Measurements from ENCODE around the gene FMN2.
A peak's percentile ranks its signal among the peaks of the same experiment; 100 is the strongest.

The FMN2 gene

GRCh38 chr1:240171907-240172306 is 80.2 kb downstream of the FMN2 start:
- H3K4me2 ChIP-seq (ENCODE audit: low read length) = no peak overlapping the region
- no peak overlapping the region for H3K14ac ChIP-seq (ENCODE audit: low read length)
- no peak overlapping the region for H3K9ac ChIP-seq (ENCODE audit: low read length)
- WGBS (ENCODE audit: extremely low coverage, insufficient coverage, insufficient read length) = no CpG with 5 or more reads among the region's 2 CpGs
- no peaks in the 10 kb centered on the region for H3K79me1 ChIP-seq (ENCODE audit: low read length)
- no peaks in the 10 kb centered on the region for H3K9me3 ChIP-seq (ENCODE audit: insufficient read depth, low read depth, low read length)
- no peak overlapping the region for H2AK5ac ChIP-seq (ENCODE audit: low read length)
- no peak overlapping the region for H2BK5ac ChIP-seq (ENCODE audit: low read depth, low read length, poor library complexity)
- H3K18ac ChIP-seq (ENCODE audit: low read length) = no peak overlapping the region
- no peak overlapping the region for H4K8ac ChIP-seq (ENCODE audit: low read depth, low read length)
- H2BK120ac ChIP-seq (ENCODE audit: insufficient read depth, low read length, poor library complexity) = no peak overlapping the region
- DNase-seq = no peak
- no peak overlapping the region for H2AFZ ChIP-seq (ENCODE audit: insufficient read depth, low read length, poor library complexity)
- no peak overlapping the region for H4K91ac ChIP-seq (ENCODE audit: low read depth, low read length)
- no peak overlapping the region for H2BK12ac ChIP-seq (ENCODE audit: low read length)
- no peak overlapping the region for H3K4me3 ChIP-seq (ENCODE audit: low read depth, low read length)
- no peak overlapping the region for H4K12ac ChIP-seq (ENCODE audit: low read depth, low read length)
- no peaks in the 10 kb centered on the region for H3K27me3 ChIP-seq (ENCODE audit: insufficient read depth, low read length)
- H3K4me1 ChIP-seq (ENCODE audit: control insufficient read depth in 1 of 2, insufficient read depth in 2 of 2, low read length in 2 of 2) = no peaks in the 10 kb centered on the region
- no peak overlapping the region for H3K4ac ChIP-seq (ENCODE audit: low read depth, low read length)
- H3K27ac ChIP-seq (ENCODE audit: low read depth, low read length) = no peak overlapping the region
- no peaks in the 10 kb centered on the region for H3K36me3 ChIP-seq (ENCODE audit: control insufficient read depth in 1 of 2, insufficient read depth in 2 of 2, low read length in 2 of 2)
- H3K79me2 ChIP-seq (ENCODE audit: control insufficient read depth, insufficient read depth, low read length, poor library complexity) = no peaks in the 10 kb centered on the region
- H3K23ac ChIP-seq (ENCODE audit: low read length) = no peak overlapping the region

GRCh38 chr1:240173836-240174235 is 82.2 kb downstream of the FMN2 start:
- Histone ChIP-seq H3K36me3 (ENCODE audit: control insufficient read depth in 1 of 2, insufficient read depth in 2 of 2, low read length in 2 of 2) (no peaks in the 10 kb centered on the region), H2BK5ac (ENCODE audit: low read depth, low read length, poor library complexity) (no peak overlapping the region), H3K27ac (ENCODE audit: low read depth, low read length) (no peak overlapping the region), H2AFZ (ENCODE audit: insufficient read depth, low read length, poor library complexity) (no peak overlapping the region), H3K9me3 (ENCODE audit: insufficient read depth, low read depth, low read length) (no peaks in the 10 kb centered on the region), H4K8ac (ENCODE audit: low read depth, low read length) (no peak overlapping the region), H4K91ac (ENCODE audit: low read depth, low read length) (no peak overlapping the region), H3K4ac (ENCODE audit: low read depth, low read length) (no peak overlapping the region), H3K23ac (ENCODE audit: low read length) (no peak overlapping the region), H3K79me2 (ENCODE audit: control insufficient read depth, insufficient read depth, low read length, poor library complexity) (no peaks in the 10 kb centered on the region), H2AK5ac (ENCODE audit: low read length) (no peak overlapping the region), H3K4me3 (ENCODE audit: low read depth, low read length) (no peak overlapping the region), H3K27me3 (ENCODE audit: insufficient read depth, low read length) (no peaks in the 10 kb centered on the region), H3K18ac (ENCODE audit: low read length) (no peak overlapping the region), H3K4me2 (ENCODE audit: low read length) (no peak overlapping the region), H3K9ac (ENCODE audit: low read length) (no peak overlapping the region), H3K79me1 (ENCODE audit: low read length) (no peaks in the 10 kb centered on the region), H4K12ac (ENCODE audit: low read depth, low read length) (no peak overlapping the region), H3K4me1 (ENCODE audit: control insufficient read depth in 1 of 2, insufficient read depth in 2 of 2, low read length in 2 of 2) (no peaks in the 10 kb centered on the region), H2BK12ac (ENCODE audit: low read length) (no peak overlapping the region), H2BK120ac (ENCODE audit: insufficient read depth, low read length, poor library complexity) (no peak overlapping the region), H3K14ac (ENCODE audit: low read length) (no peak overlapping the region)
- DNase-seq = no peak
- no CpG with 5 or more reads among the region's 1 CpG for WGBS (ENCODE audit: extremely low coverage, insufficient coverage, insufficient read length)

GRCh38 chr1:240174734-240175133 is 83.1 kb downstream of the FMN2 start:
- no peak overlapping the region for H3K27ac ChIP-seq (ENCODE audit: low read depth, low read length)
- H2BK5ac ChIP-seq (ENCODE audit: low read depth, low read length, poor library complexity) = no peak overlapping the region
- no peak overlapping the region for H4K8ac ChIP-seq (ENCODE audit: low read depth, low read length)
- no peak overlapping the region for H2AK5ac ChIP-seq (ENCODE audit: low read length)
- no peaks in the 10 kb centered on the region for H3K4me1 ChIP-seq (ENCODE audit: control insufficient read depth in 1 of 2, insufficient read depth in 2 of 2, low read length in 2 of 2)
- no peak overlapping the region for H3K4me3 ChIP-seq (ENCODE audit: low read depth, low read length)
- H3K36me3 ChIP-seq (ENCODE audit: control insufficient read depth in 1 of 2, insufficient read depth in 2 of 2, low read length in 2 of 2) = no peaks in the 10 kb centered on the region
- DNase-seq = peak in 1 of 2 donors; percentile 24
- WGBS (ENCODE audit: extremely low coverage, insufficient coverage, insufficient read length) = no CpG with 5 or more reads among the region's 4 CpGs
- no peak overlapping the region for H4K91ac ChIP-seq (ENCODE audit: low read depth, low read length)
- H3K79me2 ChIP-seq (ENCODE audit: control insufficient read depth, insufficient read depth, low read length, poor library complexity) = no peaks in the 10 kb centered on the region
- H3K9me3 ChIP-seq (ENCODE audit: insufficient read depth, low read depth, low read length) = no peaks in the 10 kb centered on the region
- no peak overlapping the region for H3K4ac ChIP-seq (ENCODE audit: low read depth, low read length)
- no peak overlapping the region for H3K4me2 ChIP-seq (ENCODE audit: low read length)
- H2BK120ac ChIP-seq (ENCODE audit: insufficient read depth, low read length, poor library complexity) = no peak overlapping the region
- no peak overlapping the region for H3K9ac ChIP-seq (ENCODE audit: low read length)
- H3K14ac ChIP-seq (ENCODE audit: low read length) = no peak overlapping the region
- H3K18ac ChIP-seq (ENCODE audit: low read length) = no peak overlapping the region
- H2BK12ac ChIP-seq (ENCODE audit: low read length) = no peak overlapping the region
- no peak overlapping the region for H2AFZ ChIP-seq (ENCODE audit: insufficient read depth, low read length, poor library complexity)
- H3K23ac ChIP-seq (ENCODE audit: low read length) = no peak overlapping the region
- H3K79me1 ChIP-seq (ENCODE audit: low read length) = no peaks in the 10 kb centered on the region
- H4K12ac ChIP-seq (ENCODE audit: low read depth, low read length) = no peak overlapping the region
- H3K27me3 ChIP-seq (ENCODE audit: insufficient read depth, low read length) = no peaks in the 10 kb centered on the region

GRCh38 chr1:240178366-240178765 is 86.7 kb downstream of the FMN2 start:
- Histone ChIP-seq H3K79me1 (ENCODE audit: low read length) (no peaks in the 10 kb centered on the region), H2BK12ac (ENCODE audit: low read length) (no peak overlapping the region), H3K79me2 (ENCODE audit: control insufficient read depth, insufficient read depth, low read length, poor library complexity) (no peaks in the 10 kb centered on the region), H2BK5ac (ENCODE audit: low read depth, low read length, poor library complexity) (no peak overlapping the region), H4K12ac (ENCODE audit: low read depth, low read length) (no peak overlapping the region), H4K8ac (ENCODE audit: low read depth, low read length) (no peak overlapping the region), H3K4ac (ENCODE audit: low read depth, low read length) (no peak overlapping the region), H3K14ac (ENCODE audit: low read length) (no peak overlapping the region), H3K4me1 (ENCODE audit: control insufficient read depth in 1 of 2, insufficient read depth in 2 of 2, low read length in 2 of 2) (no peaks in the 10 kb centered on the region), H4K91ac (ENCODE audit: low read depth, low read length) (no peak overlapping the region), H3K4me3 (ENCODE audit: low read depth, low read length) (no peak overlapping the region), H3K9ac (ENCODE audit: low read length) (no peak overlapping the region), H3K9me3 (ENCODE audit: insufficient read depth, low read depth, low read length) (no peaks in the 10 kb centered on the region), H3K36me3 (ENCODE audit: control insufficient read depth in 1 of 2, insufficient read depth in 2 of 2, low read length in 2 of 2) (no peaks in the 10 kb centered on the region), H3K23ac (ENCODE audit: low read length) (no peak overlapping the region), H2AFZ (ENCODE audit: insufficient read depth, low read length, poor library complexity) (no peak overlapping the region), H3K27ac (ENCODE audit: low read depth, low read length) (no peak overlapping the region), H3K18ac (ENCODE audit: low read length) (no peak overlapping the region), H3K4me2 (ENCODE audit: low read length) (no peak overlapping the region), H2AK5ac (ENCODE audit: low read length) (no peak overlapping the region), H2BK120ac (ENCODE audit: insufficient read depth, low read length, poor library complexity) (no peak overlapping the region), H3K27me3 (ENCODE audit: insufficient read depth, low read length) (no peaks in the 10 kb centered on the region)
- no CpG with 5 or more reads among the region's 5 CpGs for WGBS (ENCODE audit: extremely low coverage, insufficient coverage, insufficient read length)
- DNase-seq = no peak

Data from trophoblast cell (in vitro differentiated cells and primary cell).